GM10847 (cell line): Measurements from ENCODE around the gene AGTRAP.

Experiments
- POLR2A ChIP-seq: IDR thresholded peaks from 2 replicates; pipeline ENCODE4 v1.6.1; 2011; ENCODE audit not compliant: insufficient read length; ENCODE audit errors: extremely low read depth

The AGTRAP gene

DNA sequence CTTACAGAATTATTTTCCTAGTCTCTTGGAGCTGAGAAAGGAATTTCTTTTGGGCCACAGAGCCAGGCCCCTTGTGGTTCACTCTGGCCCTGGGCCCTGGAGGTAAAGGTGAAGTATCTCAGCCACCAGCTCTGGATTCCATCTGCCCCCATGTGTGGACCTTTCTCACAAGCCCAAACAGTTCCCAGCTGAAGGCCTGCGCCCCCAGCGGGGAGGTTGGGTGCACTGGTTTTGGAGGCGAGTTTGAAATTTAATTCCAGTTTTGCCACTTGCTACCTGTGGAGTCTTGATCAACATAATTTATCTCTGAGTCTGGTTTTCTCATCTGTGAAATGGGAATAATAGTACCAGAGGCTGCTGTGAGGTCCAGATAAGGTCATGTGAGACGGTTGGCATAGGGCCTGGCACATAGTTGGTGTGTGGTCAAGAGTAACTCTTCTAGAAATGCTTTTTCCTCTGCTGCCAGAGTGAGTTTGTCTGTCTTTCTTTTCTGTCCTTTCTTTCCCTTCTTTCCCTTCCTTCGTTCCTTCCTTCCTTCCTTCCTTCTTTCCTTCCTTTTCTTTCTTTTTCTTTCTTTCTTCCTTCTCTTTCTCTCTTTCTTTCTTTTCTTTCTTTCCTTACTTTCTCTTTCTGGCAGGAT, 6.1 kb downstream of the AGTRAP start:
- TF ChIP-seq POLR2A, result no peak

DNA sequence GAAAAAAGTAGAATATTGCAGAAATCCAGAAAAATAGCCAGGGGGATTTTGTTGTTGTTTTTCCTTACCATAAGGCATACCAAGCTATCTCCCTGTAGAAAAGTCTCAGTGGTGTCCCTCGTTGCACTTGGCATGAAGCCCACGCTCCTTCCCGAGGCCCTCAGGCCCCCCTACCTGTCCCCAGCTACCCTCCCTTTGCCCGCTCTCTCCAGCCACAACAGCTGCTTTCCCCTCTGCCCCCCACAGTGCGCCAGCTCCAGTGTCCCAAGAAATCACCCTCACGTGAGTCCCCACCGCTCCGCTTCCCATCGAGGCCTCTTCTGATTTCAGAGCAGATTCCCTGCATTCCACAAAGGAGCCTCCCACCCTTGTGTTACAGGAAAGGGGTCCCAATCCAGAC, 8.4 kb downstream of the AGTRAP start:
- no peak for TF ChIP-seq POLR2A

DNA sequence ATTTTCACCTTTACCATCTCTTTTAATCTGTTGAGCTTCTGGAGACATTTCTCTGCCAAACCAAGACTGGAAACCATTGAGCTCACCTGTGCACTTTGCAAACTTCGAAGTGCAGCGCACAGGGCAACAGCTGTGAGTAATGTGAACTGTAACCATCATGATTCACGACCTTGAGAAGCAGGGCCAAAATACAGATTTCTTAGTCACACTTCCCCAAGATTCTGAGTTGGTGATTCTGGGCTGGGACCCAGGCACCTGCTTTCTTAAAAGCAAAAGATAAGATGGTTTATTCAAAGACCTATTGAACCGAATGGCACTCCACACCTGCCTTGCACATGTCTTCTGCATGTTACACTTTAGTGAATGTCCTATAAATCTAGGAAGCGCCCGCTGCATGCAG, 10.2 kb downstream of the AGTRAP start:
- TF ChIP-seq POLR2A, result no peak

GRCh38 chr1:11746795-11747487, 11.0 kb downstream of the AGTRAP start:
- no peak for TF ChIP-seq POLR2A

GRCh38 chr1:11748294-11749202, 12.6 kb downstream of the AGTRAP start:
- no peak for TF ChIP-seq POLR2A

GRCh38 chr1:11749203-11749689, 13.3 kb downstream of the AGTRAP start:
- TF ChIP-seq POLR2A, result no peak

DNA sequence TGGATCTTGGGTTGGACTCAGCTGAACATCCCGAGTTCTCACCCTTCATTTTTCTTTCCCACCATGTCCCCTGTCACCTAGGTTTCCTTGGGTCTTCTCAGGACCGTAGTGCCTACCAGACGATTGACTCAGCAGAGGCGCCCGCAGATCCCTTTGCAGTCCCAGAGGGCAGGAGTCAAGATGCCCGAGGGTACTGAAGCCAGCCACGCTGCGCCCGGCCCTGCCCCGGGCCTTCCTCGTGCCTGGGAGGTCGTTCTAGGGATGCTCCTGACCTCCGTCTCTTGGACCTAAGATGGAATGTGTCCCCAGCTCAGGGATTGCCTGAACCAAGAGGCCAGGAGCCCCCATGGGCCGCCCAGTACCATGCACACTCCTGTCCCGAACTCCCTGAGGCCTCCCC, 14.1 kb downstream of the AGTRAP start:
- TF ChIP-seq POLR2A, result no peak

- TF ChIP-seq POLR2A, result no peak
These were observed 15.2 kb downstream of the AGTRAP start for GRCh38 chr1:11751087-11751486.

DNA sequence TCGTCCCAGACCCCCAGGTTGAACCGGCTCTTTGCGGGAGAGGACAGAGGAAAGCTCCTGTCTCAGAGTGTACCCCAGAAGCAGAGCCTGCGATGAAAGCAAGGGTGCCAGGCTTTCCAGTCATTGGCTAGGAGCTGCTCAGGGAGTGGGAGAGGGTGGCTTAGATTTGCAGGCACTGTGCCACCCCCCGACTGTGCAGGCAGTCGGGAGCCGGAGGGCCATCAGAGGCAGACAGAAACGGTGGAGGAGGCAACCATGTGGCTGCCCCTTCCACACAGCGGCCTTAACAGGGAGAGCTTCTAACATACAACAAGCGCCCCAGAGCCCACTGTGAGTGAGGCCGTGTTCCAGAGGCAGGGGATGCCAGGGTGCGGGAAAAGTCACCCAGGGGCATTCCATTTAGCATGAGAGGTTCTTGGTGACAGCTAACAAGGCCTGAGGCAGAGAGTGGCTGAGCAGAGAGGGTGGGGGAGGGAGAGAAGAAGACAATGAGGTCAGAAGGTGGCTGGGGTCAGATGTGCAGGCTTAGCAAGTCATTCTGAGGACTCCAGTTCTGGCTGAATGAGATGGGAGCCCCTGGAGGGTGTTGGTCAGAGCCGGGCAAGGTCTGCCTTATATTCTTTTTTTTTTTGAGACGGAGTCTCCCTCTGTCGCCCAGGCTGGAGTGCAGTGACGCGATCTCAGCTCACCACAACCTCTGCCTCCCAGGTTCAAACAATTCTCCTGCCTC, 16.6 kb downstream of the AGTRAP start:
- no peak for TF ChIP-seq POLR2A

DNA sequence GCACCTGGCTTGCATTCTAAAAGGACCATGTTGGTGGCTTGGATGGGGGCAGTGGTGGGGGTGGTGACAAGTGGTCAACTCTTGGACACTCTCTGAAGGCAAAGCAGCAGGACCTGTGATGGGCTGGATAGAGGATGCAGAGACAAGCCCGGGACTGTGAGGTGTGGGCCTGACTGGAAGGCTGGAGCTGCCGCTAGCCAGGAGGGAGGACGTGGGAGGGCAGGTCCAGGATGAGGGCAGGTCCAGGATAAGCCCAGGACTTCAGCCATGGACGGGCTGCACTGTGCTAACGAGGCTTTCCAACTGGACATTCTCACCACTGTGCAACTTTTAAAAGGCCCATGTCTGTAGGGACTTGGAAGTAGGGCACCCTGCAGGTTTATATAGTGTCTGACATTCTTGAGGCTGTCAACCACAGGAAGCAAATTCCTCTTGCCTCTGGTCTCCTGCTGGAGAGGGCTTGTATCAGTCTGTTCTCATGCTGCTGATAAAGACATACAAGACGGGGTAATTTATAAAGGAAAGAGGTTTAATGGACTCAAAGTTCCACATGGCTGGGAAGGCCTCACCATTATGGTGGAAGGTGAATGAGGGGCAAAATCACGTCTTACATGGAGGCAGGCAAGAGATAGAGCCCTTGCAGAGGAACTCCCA, 17.7 kb downstream of the AGTRAP start:
- TF ChIP-seq POLR2A, result no peak

GRCh38 chr1:11757047-11757446, 21.1 kb downstream of the AGTRAP start:
- TF ChIP-seq POLR2A, result no peak

DNA sequence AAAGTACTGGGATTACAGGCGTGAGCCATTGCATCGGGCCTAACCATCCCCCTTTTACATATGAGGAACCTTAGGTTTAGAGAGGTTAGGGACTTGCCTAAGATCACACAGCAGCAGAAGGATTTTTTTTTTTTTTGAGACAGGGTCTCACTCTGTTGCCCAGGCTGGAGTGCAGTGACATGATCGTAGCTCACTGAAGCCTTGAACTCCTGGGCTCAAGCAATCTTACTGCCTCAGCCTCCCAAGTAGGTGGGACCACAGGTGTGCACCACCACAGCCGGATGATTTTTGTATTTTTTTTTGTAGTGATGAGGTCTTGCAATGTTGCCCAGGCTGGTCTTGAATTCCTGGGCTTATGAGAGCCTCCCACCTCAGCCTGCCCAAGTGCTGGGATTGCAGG, 23.9 kb downstream of the AGTRAP start:
- no peak for TF ChIP-seq POLR2A

- no peak for TF ChIP-seq POLR2A
These were observed 25.3 kb downstream of the AGTRAP start for GRCh38 chr1:11761285-11761684.

GRCh38 chr1:11761988-11762406, 26.1 kb downstream of the AGTRAP start, which contains the start of gene C1orf167:
C1orf167 (plus strand) TSS chr1:11762193; CDS start chr1:11764401, 2,208 bp downstream.
- no peak for TF ChIP-seq POLR2A
